Hematopoietic multipotent progenitor cell treated with erythropoietin and hydrocortisone succinate and interleukin-3 and kit ligand, for 6 days (in vitro differentiated cells): ENCODE data around the gene ROCK2.
"Not testable (repeated sequence)": the region's sequence is repeated elsewhere in the genome, so short reads cannot be mapped to it uniquely, and the experiment has no call there.

Source experiments
- DNase-seq: peaks from one replicate; pipeline ENCODE4 v3.0.0-alpha.2; 2015

ROCK2 gene

DNA sequence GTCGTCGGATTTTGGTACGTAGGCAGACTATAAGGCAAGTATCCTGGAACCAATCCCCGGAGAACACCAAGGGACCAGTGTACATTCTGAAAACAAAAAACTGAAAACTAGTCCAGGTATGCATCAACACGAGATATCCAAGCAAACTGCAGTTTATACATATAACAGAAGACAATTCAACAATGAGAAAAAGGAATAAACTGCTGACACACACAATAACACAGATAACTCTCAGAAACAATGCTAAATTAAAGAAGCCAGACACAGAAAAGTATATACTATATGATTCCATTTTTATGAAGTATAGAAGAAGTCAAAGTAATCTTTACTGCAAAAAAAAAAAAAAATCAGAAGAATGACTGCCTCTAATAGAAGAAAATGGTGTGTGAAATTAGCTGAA, 5.9 kb downstream of the ROCK2 start:
- DNase-seq, result no peak

DNA sequence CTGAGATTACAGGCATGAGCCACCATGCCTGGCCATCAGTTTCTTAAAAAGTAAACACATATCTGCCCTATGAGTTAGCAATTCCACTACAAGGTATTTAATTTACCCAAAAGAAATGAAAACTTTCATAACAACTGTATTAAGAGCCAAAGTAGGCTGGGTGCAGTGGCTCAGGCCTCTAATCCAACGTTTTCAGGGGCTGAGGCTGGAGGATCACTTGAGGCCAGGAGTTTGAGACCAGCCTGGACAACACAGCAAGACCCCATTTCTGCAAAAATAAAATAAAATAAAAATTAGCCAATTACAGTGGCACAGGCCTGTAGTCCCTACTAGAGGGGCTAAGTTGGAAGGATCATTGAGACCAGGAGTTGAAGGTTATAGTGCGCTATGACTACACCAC, 6.5 kb downstream of the ROCK2 start:
- DNase-seq, result no peak

DNA sequence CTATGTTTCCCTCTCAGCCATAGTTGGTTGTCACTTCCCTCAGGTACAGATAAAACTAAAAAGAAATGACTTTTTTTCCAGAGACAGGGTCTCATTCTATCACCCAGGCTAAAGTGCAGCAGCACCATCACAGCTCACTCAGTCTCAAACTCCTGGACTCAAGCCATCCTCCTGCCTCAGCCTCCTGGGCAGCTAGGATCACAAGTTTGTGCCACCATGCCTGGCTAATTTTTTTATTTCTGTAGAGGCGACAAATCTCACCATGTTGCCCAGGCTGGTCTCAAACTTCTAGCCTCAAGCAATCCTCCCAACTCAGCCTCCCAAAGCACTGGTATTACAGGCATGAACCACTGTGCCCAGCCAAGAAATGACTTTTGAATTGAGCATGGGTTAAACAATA, 8.2 kb downstream of the ROCK2 start:
- no peak for DNase-seq

DNA sequence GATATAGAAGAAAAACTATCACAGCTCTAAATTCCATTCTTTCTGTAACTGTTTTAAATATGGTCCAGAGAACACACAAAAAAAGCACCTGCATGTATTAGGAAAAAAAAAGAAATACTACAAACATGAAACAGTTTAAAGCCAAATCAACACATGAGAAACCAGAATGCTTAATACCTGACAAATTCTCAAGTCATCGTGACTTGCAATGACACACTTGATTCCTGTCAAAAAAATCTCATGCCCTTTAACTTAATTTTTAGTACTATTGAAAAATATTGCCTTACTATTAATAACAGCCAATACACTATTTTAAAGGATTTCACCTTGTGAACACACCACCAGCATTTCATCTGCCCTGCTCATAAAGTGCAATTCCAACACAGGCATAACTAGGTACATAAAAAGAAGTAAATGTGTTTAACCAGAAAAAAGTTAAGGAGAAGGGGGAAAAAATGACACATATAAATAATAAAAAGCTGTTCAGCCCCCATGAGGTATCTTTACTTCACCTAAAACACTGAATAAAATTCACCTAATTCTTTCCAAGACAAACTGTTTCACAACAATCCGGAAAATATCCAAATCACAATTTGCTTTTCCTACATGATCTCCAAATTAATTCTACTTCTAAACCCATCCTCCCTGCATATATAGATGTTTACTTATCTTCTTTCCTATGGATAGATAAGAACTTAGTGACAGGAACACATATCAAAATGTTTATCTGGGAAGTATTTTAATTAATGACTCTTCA, 10.8 kb downstream of the ROCK2 start:
- DNase-seq, result no peak

DNA sequence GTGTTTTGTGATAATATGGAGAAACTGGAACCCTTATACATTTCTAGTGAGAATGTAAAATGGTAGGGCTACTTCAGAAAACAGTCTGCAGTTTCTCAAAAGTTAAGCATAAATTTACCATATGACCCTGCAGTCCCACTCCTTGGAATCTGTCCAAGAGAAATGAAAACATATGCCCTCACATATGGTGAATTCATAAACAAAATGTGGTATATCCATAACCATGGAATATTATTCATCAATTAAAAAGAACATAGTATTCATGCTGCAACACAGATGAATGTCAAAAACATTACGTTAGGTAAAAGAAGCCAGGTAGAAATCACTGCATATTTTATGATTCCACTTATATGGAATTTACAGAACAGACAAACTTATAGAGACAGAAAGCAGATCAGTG, 11.8 kb downstream of the ROCK2 start:
- no peak for DNase-seq

DNA sequence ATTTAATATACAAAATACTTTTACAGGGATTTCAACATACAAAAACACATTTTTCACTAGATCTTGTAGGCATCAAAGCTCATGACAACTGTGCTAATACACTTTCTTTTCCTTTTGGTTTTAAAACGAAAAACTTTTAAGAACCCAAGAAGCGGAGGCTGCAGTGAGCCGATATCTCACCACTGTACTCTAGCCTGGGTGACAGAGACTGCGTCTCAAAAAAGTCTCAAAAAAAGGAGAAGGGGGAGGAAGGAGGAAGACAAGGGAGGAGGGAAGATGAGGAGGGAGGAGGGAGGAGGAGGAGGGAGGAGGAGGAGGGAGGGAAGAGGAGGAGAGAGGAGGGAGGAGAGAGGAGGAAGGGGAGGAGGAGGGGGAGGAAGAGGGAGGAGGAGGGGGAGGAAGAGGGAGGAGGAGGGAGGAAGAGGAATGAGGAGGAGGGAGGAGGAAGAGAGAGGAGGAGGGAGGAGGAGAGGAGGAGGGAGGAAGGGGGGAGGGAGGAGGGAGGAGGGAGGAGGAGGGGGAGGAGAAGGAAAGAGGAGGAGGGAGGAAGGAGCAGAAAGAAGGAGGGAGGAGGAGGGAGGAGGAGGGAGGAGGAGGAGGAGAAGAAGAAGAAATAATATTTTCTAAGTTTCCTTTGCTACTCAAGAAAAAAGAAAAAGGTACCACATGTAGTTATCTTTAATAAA, 13.8 kb downstream of the ROCK2 start:
- peak; percentile 58 for DNase-seq

DNA sequence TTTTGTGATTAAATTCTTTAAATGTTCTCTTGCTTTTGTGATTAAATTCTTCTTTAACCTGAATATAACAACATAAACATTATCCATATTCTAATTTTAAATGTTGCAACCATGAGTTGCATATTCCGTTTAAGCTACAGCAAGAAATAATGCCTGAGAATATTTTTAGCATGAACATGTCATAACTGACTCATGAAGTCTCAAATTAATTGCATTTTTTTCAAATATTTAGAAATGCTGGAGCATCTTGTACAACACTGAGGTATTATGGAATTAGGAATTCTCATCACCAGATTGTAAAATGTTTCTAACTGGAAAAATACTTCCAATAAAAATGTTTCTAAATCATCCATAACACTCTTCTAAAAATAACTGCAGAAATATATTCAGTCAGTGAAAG, 14.7 kb downstream of the ROCK2 start:
- DNase-seq, result no peak

DNA sequence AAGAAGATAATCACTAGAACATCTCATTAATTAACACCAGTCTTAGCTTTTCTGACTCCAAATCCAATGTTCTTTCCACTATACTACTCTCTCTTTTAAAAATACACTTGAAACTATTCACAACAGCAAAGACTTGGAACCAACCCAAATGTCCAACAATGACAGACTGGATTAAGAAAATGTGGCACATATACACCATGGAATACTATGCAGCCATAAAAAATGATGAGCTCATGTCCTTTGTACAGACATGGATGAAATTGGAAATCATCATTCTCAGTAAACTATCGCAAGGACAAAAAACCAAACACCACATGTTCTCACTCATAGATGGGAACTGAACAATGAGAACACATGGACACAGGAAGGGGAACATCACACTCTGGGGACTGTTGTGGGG, 15.9 kb downstream of the ROCK2 start:
- DNase-seq, result not testable (repeated sequence)

DNA sequence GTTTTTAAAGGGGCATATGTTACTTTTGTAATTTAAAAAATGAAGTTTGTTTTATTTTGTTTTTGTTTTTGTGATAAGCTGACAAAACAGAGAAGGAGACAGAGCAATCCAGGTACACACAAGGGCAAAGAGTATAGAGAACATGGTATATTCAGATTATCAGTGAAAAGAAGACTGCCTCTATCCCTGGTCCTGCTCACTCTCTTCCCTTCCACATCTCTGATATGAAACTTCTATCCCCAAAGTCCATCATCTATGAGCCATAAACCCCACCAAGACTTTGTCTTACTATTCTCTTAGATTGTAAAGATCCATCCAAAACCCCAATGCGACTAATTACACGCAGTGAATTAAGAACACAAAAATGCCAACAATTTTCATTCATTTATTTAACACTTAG, 16.6 kb downstream of the ROCK2 start:
- no peak for DNase-seq

DNA sequence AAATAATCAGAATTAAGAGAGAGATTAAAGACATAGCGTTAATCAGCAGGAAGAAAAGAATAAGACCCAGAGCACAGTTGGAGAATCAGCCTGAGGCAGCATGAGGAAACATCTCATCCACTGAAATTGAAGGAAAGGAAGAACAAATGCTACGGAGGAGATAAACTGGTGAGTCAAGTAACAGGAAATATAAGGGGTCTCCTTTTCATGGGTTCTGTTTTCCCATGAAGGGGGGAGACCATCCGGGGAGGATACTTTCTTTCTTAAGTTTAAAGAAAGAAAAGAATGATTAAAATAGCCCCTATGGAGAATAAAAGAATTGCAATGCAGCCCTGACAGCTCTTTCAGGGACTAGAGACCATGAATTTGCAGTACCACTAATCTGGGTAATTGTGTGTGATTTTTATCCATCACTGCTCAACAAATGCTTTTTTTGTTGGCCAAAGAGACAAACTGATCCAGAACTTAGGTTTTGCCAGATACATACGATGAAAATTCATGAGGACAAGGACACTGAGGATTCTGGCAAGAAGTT, 17.7 kb downstream of the ROCK2 start:
- DNase-seq, result no peak

DNA sequence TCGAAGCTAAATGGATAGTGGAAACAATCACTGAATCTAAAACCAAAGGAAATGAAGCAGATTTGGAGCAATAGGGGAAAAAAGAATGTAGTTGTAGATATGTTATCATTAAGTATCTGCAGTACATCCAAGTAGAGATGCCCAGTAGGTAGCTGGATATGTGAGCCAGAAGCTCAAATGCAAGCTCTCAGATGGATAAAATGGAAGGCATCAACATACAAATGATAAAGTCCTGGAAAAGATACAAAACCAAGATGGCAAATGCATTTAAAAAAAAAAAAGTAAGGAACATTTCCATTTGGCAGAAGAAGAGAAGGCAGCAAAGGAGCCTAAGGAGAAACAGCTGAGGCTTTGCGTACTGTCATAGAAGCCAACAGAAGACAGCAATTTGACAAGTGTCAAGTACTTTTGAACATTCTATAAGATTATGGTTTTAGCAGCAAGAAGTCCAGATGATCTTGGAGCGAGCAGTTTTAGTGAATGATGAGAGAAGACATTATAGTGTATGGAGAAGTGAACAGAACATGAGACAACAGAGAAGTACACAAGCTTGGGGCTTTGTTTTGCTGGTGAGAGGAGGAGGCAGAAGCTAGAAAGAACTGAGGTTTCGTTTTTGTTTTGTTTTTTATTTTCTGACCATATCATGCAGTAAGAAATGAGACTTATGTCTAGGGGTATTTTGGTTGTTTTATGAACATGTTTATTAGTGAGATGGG, 18.3 kb downstream of the ROCK2 start:
- no peak for DNase-seq

DNA sequence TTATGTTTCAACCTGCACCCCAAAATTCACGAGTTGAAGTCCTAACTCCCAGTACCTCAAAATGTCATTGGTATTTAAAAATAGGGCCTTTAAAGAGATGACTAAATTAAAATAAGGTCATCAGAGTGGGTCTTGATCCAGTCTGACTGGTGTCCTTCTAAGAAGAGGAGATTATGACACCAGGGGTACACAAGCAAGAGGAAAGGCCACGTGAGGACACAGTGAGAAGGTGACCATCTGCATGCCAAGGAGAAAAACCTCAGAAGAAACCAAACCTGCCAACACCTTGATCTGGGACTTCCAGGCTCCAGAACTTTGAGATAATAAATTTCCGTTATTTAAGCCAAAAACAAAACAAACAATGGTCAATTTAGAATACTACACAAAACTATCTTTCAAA, 22.6 kb downstream of the ROCK2 start:
- DNase-seq, result no peak

DNA sequence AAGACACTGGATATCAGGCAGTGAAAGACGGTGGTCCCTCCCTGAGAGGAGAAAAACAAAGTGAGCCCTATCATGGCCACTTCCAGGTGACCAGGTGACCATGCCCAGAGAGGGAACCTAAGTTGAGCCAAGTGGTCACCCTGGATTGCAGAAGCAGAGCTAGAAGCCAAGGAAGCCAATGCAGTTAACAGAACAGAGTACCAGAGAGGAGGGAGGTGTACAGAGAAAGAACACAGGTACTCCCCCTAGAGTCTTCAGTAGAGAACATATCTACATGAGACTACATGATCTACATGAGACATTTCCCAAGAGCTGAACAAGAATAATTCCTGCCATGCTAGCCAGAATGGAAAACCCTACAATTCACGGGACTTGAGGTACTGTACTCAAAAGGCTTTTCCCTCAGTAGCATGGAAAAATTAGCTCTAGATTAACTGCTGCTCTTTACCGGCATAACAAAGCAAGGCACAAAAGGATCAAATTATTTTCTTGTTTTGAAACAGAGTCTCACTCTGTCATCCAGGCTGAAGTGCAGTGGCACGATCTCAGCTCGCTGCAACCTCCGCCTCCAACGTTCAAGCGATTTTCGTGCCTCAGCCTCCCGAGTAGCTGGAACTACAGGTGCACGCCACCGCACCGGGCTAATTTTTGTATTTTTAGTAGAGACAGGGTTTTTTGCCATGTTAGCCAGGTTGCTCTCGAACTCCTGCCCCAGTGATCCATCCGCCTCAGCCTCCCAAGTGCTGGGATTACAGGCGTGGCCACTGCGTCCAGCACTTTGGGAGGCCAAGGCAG, 23.5 kb downstream of the ROCK2 start:
- DNase-seq, result peak; percentile 70

DNA sequence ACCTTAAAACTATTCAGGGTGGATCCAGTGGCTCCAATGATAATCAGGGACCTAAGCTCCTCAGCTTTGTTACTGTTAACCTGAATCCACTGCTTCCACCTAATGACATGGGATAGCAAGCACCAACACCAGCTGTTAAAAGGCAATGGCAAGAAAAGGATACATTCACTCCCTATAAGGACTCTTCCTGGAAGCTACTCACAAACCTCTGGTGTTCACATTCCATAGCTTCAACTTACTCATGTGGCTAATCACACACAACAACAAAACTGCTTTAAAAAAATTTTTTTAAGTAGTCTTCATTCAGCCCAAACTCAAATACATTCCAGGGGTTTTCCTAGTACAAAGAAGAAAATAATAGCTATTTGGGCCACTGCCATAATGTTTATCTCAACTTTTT, 24.5 kb downstream of the ROCK2 start:
- no peak for DNase-seq

DNA sequence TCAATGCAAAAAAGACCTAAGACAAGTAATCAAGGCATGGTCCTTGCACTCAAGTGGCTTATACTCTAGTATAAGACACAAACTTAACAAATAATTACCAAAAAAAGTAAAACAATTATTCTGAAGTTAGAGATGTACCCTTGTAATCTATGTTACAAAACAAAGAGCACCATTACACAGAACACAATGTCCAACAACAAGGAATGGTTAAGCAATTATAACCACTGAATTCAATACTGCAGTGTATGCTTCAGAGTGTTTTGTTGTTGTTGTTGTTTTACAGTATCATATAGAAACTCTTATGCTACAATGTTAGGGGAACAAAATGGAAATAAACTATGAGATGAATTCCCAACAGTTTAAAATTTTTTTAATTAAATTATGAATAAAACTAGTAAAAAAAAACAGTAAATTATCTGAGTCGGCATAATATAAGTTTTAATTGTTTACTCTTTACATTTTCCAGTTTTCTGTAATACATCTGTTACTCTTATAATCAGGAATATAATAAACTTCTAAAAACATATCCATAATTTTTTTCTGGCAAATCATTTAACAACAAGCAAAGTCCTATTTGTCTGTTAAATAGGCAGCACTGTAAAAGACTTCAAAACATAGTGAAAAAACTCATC, 29.2 kb downstream of the ROCK2 start:
- DNase-seq, result no peak

DNA sequence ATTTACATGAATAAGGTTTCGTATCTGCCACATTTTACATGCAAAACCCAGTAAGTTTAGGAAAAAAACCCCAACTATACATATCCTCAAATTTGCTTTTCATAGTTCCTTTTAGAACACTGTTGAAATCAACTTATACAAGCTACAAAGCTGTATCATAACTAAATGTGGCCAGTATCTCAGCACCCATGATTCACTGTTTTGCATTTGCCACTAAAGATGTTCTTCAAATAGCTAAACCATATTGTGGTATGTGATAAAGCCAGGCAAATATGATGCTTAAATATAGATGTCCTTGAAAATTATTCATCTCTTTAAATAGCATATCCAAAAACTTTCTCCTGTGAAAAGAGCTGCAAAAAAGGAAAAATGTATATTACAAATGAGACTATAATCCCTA, 29.9 kb downstream of the ROCK2 start:
- no peak for DNase-seq

DNA sequence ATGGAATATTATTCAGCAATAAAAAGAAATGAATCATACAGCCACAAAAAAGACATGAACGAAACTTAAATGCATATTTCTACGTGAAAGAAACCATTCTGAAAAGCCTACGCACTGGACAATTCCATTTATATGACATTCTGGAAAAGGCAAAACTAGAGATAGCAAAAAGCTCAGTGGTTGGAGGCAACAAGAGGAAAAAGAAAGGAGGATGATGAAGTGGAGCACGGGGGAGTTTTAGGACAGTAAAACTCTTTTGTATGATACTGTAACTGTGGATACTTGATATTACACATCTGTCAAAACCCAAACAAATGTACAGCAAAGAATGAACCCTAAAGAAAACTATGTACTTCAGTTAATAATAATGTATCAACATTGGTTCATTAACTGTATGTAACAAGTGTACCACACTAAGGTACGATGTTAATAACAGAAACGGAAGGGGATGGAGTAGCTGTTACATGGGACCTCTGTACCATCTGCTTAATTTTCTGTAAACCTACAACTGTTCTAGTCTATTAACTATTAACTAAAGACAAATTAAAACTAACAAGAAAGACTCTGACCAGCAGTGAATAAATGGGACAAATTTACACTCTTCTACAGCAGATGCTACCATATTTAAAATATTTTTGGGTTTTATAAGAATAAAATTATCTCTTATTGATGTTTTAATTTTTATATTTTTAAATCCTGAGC, 31.5 kb downstream of the ROCK2 start:
- no peak for DNase-seq

DNA sequence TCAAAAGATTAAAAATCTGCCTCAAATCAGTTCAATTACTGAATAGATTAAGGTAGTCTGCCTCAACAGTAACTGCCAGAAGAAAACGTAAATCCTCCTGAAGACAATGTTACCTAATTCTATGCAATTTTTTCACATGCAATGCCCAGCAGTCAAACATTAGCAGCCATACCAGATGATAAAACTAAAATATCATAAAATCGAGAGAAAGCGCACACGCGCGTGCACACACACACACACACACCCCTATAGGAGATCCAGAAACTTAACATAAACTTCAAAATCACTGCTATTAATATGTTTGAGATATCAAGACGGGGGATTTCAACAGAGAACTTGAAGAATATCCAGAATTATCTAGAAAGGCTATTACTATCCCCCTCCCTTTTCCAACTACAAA, 32.9 kb downstream of the ROCK2 start:
- DNase-seq, result no peak

DNA sequence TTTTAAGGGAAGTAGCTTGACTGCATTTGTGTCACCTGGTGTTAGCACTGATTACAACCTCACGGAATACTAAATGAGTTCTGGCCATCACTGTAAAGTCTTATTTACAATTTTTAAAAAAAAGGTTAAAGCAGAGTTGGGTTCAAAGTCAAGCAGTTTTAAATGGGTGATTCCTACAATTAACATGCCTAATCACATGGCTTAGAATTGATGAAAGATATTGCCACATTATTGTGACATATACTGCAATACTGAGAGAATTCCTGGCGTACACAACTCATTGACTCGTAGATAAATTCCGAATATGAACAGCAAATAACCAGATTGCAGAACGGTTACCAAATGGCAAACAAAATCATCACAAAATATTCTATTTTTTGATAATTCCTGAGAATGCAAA, 34.2 kb downstream of the ROCK2 start:
- DNase-seq, result no peak

DNA sequence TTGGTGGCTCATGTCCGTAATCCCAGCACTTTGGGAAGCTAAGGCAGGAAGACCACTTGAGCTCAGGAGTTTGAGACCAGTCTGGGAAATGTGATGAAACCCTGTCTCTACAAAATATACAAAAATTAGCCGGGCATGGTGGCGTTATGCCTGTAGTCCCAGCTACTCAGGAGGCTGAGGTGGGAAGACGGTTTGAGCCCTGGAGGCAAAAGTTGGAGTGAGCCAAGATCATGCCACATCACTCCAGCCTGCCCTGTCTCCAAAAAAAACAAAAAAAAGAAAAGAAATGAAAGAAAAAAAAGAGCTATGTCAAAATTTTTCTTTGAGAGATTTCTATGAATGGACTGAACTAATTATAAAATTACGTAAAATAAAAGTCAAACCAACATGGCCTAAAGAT, 34.7 kb downstream of the ROCK2 start:
- no peak for DNase-seq

DNA sequence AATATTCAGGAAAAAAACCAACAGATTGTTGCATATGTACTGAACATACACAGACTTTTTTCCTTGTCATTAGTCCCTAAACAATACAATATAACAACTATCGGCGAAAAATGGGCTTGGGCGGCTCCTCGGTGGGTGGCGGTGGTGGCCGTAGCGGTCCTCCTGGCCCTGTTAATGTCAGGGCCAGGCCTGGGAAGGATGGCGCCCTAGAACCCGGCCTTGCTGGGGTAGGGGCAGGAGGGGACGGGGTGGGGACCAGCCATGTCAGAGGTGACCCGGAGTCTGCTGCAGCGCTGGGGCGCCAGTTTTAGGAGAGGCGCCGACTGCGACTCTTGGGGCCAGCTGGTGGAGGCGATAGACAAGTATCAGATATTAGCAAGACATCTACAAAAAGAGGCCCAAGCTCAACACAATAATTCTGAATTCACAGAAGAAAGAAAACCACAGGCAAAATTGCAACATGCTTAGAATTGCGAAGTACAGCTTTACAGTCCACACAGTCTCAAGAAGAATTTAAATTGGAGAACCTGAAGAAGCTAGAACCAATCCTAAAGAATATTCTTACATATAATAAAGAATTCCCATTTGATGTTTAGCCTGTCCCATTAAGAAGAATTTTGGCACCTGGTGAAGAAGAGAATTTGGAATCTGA, 36.5 kb downstream of the ROCK2 start:
- peak; percentile 24 for DNase-seq
